ENCODE measurements around the gene CYP1A2.

CYP1A2 gene

DNA sequence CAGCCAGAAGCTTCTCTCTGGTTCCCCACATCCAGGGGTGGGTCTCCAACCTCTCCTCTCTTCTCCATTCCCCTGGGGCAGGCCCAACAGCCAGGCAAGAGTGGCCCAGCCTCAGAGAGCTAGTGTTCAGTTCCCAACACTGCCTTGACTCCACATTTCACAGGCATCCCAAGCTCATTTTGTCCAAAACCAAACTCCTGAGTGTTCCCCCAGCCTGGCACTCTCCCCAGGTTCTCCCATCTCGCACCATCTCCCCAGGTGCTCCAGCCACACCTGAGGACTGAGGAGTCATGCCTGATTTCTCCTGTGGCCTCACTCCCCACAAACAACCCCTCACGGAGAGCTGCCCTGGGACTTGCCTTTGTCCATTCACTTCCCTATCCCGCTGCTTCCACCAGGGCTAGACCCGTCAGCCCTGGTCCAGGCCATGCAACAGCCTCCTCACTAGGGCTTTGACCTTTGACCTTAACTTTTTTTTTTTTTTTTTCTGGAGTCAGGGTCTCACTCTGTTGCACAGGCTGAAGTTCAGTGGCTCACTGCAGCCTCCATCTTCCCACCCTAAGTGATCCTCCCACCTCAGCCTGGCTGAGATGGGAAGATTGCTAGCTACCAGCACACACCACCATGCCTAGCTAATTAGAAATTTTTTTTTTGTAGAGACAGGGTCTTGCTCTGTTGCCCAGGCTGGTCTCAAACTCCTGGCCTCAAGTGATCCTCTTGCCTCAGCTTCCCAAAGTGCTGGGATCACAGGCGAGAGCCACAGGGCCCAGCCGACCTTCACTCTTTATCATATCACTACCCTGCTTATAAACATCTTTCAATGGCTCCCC, 29.3 kb downstream of the CYP1A2 start:
- no peak for DNase-seq

DNA sequence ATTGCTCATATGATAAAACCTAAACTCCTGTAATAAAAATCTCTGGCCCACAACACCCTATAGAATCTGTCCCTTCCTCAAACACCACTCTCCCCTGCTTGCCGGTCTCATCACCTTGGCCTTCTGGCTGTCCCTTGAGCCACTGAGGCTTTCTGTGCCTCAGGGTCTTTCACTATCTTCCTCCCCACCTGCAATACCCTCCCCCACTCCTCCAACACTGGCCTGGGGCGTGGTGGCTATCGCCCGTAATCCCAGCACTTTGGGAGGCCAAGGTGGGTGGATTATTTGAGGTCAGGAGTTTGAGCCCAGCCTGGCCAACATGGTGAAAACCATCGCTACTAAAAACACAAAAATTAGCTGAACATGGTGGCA, 29.9 kb downstream of the CYP1A2 start:
- no peak for DNase-seq

DNA sequence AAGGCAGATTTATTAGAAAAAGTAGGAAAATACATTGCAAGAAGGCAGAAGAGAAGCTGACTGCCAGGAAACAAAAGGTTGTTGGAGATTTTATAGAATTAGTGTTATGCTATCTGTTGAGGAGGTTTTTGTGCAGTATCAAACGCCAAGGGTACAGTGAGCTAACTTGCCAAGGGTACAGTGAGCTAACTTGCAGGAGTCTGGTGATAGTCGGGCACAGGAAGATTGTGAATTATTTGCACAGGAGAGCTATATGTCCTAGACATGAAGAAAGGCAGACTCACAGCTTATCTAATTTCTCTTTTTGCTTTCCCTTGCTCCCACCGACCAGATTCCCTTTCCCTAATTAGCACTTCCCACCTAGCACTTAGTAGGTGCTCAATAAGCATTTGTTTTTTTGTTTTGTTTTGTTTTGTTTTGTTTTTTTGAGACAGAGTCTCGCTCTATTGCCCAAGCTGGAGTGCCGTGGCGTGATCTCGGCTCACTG, 30.6 kb downstream of the CYP1A2 start:
- no peak for DNase-seq

DNA sequence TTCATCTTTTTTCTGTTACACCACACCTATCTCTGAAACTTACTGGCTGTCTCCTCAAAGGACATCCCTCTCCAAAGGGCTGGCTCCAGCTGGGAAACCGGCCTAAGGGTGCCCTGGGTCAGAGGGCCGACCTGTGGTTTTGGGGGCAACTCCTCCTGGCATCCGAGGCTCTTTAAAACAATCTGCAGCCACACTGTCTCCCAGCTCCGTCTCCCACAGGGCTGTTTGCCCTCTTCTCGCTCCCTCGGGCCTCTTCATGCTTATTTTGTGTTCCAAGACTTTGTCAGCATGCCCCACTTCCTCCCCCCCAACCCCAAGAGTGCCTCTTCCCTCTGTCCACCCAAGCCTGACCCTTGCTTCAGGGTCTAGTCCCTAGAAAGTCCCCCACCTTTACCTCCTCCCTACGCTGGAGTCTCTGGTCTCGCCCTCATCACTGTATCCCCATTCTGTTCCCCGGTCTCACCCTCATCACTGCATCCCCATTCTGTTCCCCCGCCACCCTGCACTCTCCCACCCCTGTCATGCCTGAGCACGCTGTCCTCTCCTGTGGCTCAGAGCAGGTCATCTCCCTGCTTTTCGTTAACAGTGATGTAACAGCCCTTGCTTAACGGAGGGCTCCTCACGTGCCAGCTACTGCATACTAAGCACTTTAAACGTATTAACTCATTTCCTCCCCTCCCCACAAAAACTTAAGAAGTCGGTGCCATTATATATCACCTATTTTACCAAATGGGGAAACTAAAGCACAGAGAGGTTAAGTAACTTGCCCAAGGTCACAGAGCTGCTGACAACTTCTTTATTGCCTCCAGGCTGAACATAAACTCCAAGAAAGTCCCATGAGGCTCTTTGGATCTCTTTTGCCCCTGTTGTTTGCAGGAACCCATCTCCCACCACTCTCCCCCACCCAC, 32.1 kb downstream of the CYP1A2 start:
- DNase-seq = no peak

DNA sequence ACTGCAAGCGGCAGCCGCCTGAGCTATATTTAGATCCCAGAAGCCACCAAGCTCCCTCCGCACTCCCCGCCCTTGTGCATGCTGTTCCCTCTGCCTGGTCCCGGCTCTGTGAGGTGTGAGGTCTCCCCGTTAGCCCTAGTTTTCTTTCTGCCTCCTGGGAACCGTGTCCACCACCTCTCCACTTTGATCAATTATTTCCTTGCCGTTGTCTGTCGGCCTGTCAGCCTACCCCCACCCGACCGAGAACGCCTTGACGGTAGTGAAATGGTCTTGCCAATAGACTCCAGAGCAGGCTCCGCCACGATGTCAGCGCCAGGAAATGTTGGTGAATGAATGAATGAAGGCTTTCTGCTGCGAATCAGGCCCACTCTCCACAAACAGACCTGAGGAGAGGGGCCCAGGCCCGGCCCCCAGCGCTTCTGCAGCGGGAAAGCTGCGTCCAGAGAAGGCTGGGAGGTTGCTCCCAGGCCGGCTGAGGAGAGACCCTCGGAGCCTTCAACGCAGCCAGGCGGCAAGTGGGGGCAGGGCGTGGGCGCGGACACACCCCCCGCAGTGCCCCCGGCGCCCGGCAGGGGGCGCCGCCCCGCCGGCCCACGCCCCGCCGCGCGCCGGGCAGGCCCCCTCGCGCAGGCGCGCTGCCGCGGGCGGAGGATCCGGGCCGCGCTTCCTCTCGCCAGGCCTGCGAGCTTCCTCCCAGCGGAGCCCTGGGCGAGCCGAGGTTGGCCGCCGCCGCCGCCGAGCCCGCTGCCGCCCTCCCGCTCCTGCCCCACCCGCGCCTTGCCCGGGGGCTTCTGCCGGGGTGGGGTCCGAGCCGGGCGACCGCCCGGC, 33.0 kb downstream of the CYP1A2 start, which contains the start of gene CSK:
TSS of gene CSK (plus strand) at position 650 of the 828 bp plus-strand sequence. CDS start 16,218 bp downstream, outside the sequence.
- peak; percentile 87 for DNase-seq

DNA sequence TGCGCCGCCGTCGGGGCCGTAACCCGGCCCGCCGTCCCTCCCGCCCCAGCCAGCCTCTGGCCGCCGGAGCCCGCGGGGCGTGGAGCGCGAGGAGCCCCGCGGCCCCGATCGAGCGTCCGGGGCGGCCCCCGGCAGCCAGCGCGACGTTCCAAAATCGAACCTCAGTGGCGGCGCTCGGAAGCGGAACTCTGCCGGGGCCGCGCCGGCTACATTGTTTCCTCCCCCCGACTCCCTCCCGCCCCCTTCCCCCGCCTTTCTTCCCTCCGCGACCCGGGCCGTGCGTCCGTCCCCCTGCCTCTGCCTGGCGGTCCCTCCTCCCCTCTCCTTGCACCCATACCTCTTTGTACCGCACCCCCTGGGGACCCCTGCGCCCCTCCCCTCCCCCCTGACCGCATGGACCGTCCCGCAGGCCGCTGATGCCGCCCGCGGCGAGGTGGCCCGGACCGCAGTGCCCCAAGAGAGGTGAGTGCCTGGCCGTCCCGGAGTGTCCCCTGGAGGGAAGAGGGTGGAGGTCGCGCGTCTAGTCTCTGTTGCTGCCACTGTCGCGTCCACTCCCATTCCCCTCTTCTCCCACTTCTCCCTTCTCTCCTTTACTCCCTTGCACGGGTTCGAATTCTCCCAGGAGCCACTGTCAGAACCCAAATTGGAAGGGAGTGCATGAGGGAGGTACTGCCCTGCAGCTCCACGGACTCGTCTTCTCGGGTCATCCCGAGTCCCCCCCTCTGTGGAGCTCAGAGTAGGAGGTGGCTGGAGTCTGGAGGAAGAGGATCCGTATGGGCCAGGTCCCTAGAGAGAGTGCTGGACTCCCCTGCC, 33.8 kb downstream of the CYP1A2 start:
- peak; percentile 60 for DNase-seq

DNA sequence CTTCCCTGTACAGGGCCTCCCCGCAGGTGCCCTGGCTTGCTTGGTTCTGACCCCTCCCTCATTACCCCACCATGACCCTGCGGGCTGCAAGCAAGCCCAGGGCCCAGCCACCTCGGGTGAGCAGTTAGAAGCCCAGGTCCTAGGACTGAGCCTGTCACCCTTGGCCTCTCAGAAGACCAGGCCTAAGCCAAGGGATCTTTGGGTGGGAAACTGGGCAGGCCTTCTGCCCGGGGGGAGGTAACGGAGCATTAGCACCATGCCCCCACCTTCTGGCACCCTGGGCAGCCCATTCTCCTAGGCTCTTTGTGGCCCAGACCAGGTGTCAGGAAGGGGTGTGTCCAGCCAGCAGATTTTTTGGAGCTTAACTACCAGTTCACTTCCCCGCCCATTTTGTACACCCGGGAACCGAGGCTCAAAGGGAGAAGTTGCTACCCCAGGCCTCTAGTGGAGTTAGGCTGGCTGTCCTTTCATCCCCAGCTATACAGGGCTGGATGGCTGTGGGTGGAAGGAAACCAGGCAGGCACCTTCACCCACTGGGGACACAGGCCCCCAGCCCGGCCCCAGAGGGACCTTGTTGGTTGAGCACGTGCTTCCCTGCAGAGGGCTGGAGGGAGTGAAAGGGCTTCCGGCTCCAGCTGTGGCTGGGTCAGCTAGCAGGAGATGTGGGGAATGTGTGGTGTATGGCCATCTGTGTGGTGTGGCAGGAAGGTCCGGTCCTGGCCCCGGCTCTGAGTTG, 34.6 kb downstream of the CYP1A2 start:
- no peak for DNase-seq

DNA sequence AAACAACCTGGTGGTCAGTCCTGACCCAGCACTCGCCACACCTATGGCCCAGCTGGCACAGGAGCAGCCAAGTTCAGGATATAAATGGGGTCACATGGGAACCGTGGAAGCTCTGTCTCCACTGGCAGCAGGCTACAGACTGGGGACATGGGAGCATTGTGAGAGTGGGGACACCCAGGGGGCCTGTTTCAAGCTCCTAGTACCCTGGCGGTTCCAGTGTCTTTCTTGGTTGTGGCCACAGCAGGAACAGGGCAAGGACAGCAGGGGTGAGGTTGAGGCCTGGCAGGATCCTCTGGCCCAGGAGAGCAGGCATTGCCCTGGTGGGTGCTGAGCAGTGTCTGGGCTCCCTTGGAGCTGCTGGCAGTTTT, 35.1 kb downstream of the CYP1A2 start:
- no peak for DNase-seq

DNA sequence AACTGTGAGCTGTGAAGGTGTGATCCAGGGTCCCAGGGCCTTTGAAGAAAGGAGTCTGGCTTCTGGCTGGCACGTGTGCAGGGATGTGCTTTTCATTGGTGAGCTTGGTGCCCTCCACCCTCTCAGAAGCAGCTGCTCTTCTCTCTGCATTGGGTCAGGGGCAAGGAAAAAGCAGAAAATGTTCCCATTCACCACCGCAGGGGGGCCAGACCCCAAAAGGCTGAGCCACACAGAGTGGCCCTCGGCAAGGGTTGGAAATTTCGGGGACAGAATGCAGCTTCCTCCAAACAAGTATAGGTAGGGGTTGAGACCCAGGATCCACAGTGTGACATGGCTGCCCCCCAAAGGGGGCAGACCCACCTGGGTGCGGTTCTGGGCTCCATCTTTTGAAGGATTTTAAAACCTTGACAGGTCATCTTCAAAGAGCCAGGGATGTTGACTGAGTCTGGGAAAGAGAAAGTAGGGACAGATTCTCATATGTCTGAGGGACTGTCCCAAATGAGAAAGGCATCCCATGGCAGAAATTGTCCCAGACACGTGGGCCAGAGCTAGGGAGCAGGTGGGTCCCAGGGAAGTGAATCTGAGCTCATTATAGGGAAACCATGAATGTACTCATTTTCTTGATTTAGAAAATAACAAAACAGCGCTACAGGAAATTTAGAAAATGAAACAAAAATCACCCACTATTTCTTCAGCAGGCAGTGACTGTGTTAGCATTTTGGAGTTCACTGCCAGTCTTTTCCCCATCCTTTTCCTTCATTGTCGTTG, 36.0 kb downstream of the CYP1A2 start:
- DNase-seq = peak; percentile 15

DNA sequence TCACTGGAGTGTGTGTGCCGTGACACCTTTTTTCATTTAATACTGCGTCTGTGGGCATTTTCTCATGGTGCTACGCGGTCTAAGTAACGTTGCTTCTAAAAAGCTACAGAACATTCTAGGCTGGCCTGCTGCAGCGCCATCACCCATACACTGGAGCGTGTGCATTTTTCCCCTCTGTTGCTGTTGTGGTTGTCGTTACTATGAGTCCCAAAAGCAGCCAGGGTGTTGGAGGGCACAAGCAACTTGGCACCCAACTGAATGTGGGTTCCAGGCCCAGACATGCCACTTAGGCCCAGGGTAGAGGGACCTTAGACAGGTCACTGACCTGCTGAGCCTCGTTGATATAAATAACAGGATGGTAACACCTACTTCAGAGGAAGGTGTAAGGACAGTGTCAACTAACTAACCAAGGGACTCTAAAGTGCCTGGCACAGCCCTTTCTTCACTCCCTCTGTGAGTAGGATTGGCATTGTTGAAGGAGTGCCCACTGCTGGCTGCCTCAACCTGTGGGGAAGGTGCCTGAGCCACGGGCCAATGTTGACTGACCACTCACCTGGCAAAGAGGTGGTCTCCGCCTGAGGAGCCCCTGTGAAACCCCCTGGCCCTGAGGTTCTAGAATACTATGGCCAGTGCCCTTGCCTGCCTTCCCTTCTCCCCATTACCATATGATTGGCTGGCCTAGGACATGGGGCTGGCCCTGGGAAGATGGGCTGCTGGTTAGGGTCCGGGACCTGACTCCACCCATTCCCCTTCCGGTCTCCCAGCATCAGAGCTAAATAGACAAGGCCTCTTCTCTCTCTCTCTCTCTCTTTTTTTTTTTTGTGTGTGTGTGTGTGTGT, 36.8 kb downstream of the CYP1A2 start:
- DNase-seq = peak; percentile 19

DNA sequence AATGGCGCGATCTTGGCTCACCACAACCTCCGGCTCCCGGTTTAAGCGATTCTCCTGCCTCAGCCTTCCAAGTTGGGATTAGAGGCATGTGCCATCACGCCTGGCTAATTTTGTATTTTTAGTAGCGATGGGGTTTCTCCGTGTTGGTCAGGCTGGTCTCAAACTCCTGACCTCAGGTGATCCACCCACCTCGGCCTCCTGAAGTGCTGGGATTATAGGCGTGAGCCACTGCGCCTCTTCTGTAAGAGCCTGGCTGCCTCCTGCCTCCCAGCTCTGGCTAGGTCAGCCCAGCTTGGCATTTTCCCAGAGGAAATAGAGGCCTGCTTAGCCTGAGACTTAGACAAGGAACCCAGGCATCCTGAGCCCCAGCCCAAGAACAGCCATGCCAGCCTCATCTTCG, 37.4 kb downstream of the CYP1A2 start:
- DNase-seq = peak; percentile 13

DNA sequence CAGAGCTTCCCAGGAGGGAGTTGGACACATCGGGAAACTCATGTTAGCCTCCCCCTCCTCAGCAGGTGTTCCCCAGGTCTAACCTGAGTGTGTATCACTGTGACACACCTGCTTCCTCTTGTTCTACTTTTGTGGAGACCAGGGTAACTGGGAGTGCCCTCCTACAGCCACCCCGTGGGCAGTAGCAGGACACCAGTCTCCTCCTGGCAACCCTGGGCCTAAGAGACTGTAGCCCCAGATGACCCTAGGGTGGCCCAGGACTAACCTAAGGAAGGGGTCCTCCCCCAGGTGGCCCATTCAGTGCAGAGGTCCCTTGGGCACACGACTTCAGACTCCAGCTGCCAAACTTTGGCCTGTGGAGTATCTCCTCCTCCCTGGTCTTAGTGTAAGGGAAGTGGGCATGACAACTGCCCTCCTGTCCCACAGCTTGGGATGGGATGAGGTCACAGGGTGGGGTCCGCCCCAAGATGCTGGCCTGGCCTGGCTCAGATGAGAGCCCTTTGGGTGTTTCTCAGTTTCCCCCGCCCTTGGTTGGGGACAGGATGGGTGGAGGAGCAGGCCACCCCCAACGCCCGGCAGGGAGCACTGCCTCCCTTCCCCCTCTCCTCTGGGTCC, 38.0 kb downstream of the CYP1A2 start:
- no peak for DNase-seq

DNA sequence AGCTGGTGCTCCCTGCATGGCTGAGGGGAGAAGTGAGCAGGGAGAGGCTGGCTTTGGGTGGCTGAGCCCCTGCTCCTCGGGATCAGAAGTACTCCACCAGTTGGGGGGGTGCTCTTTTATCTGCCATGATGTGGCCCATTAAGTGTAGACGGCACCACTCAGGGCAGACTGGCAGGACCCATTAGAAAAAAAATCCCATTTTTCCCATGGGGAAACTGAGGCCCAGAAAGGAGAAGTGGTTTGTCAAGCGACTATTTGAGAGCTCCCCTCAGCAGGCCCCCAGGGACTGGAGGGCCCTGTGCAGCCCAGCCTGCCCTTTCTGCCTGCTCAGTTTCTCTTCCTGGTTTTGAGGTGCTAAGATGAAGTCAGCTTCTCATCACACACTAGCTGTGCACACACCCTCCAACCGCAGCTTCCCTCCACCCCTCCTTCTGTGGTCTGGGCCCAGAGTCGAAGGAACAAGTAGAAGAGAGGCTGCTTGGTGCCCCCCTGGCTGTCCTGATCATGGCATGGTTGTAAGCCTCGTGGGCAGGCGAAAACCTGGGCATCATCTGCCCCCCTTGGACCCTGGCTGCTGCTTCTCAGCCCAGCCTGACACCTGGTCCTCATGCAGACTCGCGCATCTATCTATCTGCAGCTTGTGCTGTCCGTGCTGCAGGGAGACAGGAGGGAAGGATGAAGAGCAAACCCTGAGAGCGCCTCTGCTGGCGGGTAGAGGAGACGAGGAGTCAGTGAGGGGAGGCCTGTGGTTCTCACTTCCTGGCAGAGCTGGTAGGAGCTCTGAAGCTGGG, 38.8 kb downstream of the CYP1A2 start:
- DNase-seq = peak; percentile 86

DNA sequence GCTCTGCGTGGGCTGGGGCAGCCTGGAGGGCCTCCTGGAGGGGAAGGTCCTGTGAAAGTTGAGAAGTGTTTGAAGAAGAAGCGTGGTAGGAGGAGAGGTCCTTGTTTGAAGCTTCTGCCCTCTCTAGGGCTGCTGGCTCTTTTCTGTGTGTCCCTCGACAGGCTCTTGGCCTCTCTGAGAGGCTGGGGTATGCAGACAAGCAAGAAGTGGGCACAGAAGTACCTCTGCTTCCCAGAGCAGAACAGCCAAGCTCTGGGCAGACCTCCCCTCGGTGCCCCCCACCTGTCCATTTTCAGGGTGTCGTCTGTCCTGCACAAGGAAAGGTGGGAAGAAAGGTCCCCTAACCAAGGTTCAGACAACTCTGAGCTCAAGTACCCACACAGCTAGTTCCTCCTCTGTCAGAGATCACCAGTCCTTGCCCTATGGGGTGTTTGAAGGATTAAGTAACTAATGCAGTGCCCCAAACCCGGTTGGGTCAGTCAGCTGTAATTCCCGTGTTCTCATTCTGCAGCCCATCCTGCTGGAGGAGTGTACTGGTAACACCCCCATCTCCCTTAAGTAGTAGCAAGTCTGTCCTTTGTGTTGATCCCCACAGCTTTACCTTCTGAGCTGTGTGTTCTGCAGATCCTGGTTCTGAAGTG, 39.5 kb downstream of the CYP1A2 start:
- no peak for DNase-seq

DNA sequence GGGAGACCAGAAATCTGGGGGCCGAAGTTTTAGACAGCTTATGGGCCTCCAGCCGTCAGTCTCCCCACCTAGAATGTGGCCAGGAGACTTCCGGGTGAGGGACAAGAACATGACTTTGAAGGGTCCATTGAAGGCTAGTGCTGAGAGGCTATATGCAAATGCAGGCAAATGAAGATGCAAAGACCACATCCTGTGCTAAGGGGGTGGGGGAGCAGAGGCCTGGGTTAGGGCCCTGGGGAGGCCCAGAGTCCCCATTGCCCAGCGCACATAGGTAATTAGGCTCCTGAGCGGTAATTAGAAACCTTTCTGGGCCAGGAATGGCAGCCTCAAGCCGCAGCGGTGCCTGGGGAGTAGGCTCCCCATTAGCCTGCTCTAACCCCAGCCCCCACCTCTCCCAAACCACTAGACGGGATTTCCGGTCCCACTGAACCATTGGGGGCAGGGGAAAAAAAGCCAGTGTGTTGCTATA, 40.1 kb downstream of the CYP1A2 start:
- DNase-seq = no peak

DNA sequence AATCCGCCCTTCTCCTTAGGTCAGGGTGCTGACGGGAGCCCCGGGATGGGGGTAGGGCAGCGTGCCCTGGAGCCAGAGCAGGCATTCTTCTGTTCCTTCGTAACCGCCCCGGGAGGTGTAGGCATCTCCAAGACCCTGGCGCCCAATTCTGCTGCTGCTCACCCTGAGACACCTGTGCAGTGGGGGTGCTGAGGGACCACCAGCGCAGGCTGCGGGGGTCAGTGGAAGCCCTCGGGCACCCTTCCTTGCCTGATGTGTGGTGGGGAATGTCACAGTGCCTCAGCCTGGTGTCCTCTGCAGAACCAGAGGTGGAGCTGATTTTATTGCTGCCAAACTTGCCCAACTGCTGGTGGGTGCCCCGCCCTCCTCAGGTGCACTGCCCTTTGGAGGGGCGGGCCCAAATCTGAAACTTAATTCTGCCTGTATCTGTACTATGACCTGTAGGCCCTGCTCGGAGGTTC, 40.6 kb downstream of the CYP1A2 start:
- no peak for DNase-seq

DNA sequence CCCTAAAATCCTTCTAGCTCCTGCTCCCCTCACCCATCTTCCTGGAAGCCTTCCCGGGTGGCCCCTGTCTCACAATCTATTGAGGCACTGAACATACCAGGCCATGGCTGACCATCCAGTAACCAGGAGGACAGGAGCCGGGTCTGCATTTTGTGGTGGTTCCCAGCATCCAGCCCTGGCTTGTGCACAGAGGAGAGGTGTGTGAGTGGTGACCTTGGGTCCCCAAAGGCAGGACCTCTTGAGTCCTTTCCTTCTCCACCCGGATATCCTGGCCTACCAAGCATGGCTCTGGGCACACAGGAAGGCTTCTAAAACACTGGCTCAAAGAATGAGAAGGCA, 41.1 kb downstream of the CYP1A2 start:
- DNase-seq = no peak
